ENCODE results near the gene SPIC.

The SPIC gene

DNA sequence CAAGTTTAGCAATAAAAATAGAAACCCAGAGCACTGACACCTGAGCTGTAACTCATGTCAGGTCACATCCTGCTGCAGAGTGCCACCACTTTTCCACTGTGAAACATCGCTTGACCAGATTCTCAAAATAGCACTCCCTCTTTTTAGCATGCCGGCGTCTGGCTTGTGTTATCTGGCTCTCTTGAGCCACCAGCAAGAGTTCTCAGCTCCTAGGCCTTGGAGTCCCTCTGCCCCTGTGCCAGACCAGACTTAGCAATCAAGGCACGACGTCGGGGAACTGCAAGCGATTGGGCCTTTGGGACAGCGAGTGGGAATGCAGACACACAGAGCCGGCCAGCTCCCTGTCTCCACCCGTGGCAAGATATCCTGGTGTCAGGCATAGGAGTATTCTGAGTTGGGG lies 52.5 kb downstream of the SPIC start:
- no peak for DNase-seq (ENCODE audit: low read depth in 2 of 2, low spot score in 1 of 2)

DNA sequence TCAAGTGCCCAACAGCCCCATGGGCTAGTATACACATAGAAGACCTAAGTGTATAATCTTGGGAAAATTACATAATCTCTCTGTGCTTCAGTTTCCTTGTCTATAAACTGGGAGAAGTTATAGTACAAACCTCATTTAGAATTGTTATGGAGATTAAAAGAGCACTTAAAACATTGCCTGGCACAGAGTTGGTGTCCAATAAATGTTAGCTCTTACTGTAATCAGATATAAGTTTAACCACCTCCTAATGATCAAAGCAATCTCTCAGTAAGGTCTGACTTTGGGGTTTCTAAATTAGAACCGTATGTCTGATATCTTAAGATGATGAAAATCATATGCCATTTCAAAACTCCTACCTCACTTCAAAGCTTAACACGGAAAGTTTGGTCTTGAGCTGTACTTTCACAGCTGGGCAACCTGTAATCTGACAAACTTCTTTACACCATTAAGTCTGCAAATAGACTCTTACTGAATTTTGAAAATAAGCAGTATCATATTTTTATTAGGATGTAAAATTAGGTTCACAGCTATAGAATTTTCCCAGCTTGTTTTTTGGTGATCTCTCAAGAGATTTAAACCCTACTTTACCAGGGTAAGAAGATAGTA lies 61.0 kb downstream of the SPIC start:
- DNase-seq (ENCODE audit: low read depth in 2 of 2, low spot score in 1 of 2): no peak
